C4-2B (cell line): ENCODE measurements around the gene PTPRN2.
"Not testable (repeated sequence)": the region's sequence is repeated elsewhere in the genome, so short reads cannot be mapped to it uniquely, and the experiment has no call there.

Source experiments
- H3K27ac ChIP-seq: fragments of 450-650 bp; 2 replicates; pipeline ENCODE4 v1.5.1; 2017
- ZFX ChIP-seq: fragments of 450-650 bp; IDR thresholded peaks from 2 replicates; pipeline ENCODE4 v1.6.1; 2017
- TF ChIP-seq, protein P1 (sequence below): fragments of 450-650 bp; conservative IDR thresholded peaks from 2 replicates; pipeline ENCODE4 v1.5.1; 2017; ENCODE audit warnings: mild to moderate bottlenecking

The PTPRN2 gene

DNA sequence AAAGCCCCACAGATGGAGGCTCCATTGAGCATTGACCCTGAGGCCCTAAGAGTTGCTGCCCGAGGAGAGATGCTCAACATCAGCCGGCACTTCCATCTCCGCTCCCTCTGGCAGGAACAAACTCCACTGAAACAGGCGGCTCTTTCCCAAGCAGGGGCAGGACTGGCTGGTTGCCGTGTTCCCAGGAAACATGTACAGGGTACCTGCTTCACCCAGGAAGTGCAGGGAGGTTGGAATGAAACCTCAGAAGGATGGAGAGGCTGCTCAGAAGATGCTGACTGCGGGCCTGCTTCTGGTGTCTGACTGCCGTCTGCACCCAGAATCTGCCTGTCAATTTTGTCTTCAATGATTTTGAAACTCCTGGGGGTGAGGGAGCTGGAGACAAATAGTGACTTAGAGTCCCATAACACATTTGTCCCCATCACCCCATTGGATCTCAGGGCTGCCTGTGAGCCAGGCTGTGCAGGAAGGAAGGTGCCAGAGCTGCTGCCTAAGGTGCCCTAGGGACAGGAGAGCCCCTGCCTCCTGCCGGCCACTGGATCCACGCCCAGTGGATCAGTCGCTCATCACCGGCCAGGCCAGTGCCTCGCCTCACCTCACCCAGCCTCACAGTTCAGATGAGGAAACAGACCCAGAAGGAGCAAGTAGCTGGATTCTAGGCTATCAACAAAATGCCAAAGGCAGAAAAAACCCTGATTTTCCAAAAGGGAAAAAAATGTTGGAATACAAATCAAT lies 237.3 kb downstream of the PTPRN2 start:
- TF ChIP-seq, protein P1, sequence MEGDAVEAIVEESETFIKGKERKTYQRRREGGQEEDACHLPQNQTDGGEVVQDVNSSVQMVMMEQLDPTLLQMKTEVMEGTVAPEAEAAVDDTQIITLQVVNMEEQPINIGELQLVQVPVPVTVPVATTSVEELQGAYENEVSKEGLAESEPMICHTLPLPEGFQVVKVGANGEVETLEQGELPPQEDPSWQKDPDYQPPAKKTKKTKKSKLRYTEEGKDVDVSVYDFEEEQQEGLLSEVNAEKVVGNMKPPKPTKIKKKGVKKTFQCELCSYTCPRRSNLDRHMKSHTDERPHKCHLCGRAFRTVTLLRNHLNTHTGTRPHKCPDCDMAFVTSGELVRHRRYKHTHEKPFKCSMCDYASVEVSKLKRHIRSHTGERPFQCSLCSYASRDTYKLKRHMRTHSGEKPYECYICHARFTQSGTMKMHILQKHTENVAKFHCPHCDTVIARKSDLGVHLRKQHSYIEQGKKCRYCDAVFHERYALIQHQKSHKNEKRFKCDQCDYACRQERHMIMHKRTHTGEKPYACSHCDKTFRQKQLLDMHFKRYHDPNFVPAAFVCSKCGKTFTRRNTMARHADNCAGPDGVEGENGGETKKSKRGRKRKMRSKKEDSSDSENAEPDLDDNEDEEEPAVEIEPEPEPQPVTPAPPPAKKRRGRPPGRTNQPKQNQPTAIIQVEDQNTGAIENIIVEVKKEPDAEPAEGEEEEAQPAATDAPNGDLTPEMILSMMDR: no peak
- no peak for TF ChIP-seq ZFX
- no peak overlapping the region for H3K27ac ChIP-seq

DNA sequence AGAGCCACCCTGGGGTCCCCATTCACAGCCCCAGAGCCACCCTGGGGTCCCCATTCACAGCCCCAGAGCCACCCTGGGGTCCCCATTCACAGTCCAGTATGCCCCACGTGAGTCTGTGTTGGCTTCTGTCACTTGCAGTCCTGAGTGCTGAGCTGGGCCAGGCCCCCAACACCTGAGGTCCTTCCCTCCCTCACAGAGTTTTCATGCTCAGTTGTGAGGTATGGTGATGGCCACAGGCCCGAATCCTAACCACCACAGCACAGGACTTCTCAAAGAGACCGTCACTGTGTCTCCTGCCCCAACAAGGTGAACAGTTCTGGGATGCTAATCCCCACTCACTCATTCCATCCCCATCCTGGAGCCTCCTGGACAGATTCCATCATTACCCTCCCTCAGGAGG lies 239.2 kb downstream of the PTPRN2 start:
- no peak for TF ChIP-seq ZFX
- TF ChIP-seq, protein P1: no peak
- H3K27ac ChIP-seq: no peak overlapping the region

DNA sequence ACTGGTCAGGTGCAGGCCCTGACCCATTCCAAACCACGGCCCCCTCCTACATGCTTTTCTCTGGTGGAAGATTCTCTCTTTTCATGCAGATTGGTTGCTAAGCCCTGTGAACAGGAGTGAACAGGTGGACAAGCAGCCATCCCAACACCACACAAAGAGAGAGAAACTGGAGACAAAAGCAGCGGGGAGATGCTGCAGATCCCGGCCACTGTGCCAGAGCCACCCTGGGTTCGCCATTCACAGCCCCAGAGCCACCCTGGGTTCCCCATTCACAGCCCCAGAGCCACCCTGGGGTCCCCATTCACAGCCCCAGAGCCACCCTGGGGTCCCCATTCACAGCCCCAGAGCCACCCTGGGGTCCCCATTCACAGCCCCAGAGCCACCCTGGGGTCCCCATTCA lies 239.6 kb downstream of the PTPRN2 start:
- H3K27ac ChIP-seq: not testable (repeated sequence)

GRCh38 chr7:158345731-158346130 lies 241.9 kb downstream of the PTPRN2 start:
- TF ChIP-seq, protein P1: no peak
- TF ChIP-seq ZFX: no peak
- H3K27ac ChIP-seq: no peak overlapping the region

DNA sequence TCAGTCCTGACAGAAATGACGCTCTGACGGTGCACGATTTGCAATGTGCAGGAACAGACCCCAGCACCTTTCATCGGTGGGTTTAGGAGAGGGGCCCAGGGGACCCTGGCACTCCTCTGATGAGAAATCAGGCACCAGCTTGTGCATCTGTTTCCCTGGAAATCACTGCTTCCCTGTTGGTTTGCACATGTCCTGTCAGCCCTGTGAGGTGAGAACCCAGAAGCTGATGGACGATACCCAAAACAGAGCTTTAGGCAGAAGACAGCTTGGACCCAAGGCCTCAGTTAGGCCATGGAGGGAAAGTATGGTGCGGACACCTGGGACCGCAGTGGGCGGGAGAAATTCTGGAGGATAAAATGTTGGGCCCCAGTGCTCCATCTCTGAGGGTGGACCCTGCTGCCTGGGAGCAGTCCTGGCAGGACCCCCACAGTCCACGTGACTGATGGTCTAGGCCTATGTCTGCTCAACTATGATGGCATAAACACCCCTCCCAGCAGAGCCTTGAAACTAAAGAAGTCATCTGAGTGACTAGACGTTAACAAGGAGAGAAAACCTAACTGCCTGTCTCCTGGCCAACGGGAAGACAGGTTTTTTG lies 242.8 kb downstream of the PTPRN2 start:
- TF ChIP-seq ZFX: no peak
- TF ChIP-seq, protein P1: no peak
- H3K27ac ChIP-seq: no peak overlapping the region

- H3K27ac ChIP-seq: no peak overlapping the region
- TF ChIP-seq, protein P1: no peak
- no peak for TF ChIP-seq ZFX
These were observed 243.6 kb downstream of the PTPRN2 start for GRCh38 chr7:158343936-158344455.

DNA sequence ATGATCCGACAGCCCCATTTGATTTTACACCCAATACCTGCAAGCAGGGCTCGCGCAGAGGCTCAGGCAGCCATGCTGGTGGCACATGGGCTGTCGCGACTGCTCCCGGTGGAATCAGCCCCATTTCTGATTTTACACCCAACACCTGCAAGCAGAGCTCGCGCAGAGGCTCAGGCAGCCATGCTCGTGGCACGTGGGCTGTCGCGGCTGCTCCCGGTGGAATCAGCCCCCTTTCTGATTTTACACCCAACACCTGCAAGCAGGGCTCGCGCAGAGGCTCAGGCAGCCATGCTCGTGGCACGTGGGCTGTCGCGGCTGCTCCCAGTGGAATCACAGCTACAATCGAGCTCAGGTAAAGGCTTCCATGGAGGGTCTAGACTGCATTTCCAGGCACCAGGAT lies 244.1 kb downstream of the PTPRN2 start:
- TF ChIP-seq ZFX: no peak
- TF ChIP-seq, protein P1: no peak
- no peak overlapping the region for H3K27ac ChIP-seq

- H3K27ac ChIP-seq: not testable (repeated sequence)
These were observed 246.5 kb downstream of the PTPRN2 start for GRCh38 chr7:158341097-158341496.

DNA sequence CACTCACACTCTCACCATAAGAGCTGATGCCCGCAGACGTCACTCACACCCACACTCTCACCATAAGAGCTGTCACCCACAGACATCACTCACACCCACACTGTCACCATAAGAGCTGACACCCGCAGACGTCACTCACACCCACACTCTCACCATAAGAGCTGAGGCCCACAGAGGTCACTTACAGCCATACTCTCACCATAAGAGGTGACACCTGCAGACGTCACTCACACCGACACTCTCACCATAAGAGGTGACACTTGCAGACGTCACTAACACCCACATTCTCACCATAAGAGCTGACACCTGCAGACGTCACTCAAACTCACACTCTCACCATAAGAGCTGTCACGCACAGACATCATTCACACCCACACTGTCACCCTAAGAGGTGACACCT lies 250.7 kb downstream of the PTPRN2 start:
- H3K27ac ChIP-seq: not testable (repeated sequence)

GRCh38 chr7:158332516-158332915 lies 255.1 kb downstream of the PTPRN2 start:
- H3K27ac ChIP-seq: not testable (repeated sequence)

DNA sequence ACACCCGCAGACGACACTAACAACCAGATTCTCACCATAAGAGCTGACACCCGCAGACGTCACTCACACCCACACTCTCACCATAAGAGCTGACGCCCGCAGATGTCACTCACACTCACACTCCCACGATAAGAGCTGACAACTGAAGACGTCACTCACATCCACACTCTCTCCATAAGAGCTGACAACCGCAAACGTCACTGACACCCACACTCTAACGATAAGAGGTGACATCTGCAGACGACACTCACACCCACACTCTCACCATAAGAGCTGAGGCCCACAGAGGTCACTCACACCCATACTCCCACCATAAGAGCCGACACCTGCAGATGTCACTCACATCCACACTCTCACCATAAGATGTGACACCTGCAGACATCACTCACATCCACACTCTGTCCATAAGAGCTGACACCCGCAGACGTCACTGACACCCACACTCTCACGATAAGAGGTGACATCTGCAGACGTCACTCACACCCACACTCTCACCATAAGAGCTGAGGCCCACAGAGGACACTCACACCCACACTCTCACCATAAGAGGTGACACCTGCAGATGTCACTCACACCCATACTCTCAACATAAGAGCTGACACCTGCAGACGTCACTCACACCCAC lies 255.7 kb downstream of the PTPRN2 start:
- not testable (repeated sequence) for H3K27ac ChIP-seq
